NCI-H128 (cell line): Measurements from ENCODE around the gene PTMA.
"Not testable (repeated sequence)": the region's sequence is repeated elsewhere in the genome, so short reads cannot be mapped to it uniquely, and the experiment has no call there.

Source experiments
- DNase-seq: peaks from one replicate; lab custom pipeline; 2025; ENCODE audit not compliant: unreplicated experiment; lab: John Stamatoyannopoulos, UW

Gene PTMA

DNA sequence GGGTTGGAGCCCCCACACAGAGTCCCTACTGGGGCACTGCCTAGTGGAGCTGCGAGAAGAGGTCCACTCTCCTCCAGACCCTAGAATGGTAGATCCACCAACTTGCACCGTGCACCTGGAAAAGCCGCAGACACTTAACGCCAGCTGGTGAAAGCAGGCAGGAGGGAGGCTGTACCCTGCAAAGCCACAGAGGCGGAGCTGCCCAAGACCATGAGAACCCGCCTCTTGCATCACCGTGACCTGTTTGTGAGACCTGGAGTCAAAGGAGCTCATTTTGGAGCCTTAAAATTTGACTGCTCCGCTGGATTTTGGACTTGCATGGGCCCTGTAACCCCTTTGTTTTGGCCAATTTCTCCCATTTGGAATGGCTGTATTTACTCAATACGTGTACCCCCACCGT lies 40.7 kb downstream of the PTMA start:
- not testable (repeated sequence) for DNase-seq

DNA sequence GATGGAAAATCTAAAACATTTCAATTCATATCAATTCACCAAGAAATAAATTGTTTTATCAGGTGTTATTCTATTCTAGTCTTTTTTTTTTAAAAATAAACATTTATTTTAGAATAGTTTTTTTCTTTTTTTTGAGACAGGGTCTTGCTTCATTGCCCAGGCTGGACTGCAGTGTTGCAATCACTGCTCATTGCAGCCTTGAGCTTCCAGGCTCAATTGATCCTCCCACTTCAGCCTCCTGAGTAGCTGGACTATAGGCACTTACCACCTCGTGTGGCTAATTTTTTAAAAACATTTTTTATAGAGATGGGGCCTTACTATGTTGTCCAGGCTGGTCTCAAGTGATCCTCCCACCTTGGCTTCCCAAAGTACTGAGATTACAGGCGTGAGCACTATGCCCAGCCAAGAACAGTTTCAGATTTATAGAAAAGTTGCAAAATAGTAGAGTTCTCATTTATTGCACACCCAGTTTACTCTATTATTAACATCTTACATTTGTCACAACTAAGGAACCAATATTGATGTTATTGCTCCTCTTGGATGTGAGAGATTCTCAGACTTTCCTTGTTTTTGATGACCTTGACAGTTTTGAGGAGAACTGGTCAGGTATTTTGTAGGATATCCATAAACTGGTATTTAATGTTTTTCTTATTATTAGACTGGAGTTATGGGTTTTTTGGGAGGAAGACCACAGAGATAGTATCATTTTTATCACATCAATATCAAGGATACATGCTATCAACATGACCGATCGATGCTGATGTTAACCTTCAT lies 42.9 kb downstream of the PTMA start:
- DNase-seq: no peak

DNA sequence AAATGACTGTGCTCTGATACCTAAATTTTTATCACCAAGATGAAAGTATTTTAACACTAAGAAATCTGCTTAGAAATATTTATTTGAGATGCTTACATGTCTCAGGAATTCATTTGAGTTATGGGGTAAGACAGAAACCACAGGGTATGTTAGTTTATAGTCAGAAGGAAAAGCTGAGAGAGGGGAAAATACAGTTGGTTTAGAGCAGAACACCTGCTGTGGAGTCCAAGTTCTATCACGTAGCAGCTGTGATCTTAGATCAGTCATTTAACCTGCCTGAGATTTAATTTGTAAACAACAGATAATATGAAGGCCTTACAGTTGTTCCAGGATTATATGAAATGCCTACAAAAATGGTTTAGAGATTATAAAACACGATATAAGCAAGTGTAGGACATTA lies 43.7 kb downstream of the PTMA start:
- DNase-seq: no peak

DNA sequence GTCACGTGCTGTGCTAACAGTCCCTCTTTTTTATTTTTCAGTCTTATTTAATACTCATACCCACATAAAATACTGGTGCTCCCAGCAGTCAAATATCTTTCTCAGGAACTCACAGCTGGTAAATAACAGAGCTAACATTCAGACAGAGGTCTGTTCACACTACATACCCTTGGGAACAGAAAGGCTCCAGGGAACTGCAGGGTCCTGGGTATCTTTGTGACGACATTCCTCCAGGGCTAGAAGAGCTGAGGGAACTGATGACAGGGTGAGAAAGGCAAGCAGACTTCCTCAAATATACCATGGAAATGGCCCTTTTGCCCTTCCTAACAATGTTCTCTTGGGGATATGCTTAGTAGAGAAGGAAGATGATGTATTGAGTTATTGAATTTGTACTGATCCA lies 53.4 kb downstream of the PTMA start:
- no peak for DNase-seq
